B cell (primary cell): ENCODE results near the gene HDGFL2. TPM values are rescaled to one million over a fixed set of nuclear protein-coding genes. Genes with fewer than 3 reads are reported as not detected.

Source experiments
- ATAC-seq: fragments of 200-7000 bp; cut with Tn5 transposase; one replicate; pipeline ENCODE4 v1.10.0; 2021; ENCODE audit warnings: low read depth, mild to moderate bottlenecking, moderate number of reproducible peaks, moderate library complexity
- CTCF ChIA-PET: fragments of 350-600 bp; sonication (Branson Sonifier 250); formaldehyde crosslinking; loops from one replicate; lab custom pipeline; 2021; ENCODE audit warnings: antibody characterized with exemption, inconsistent platforms; lab: Charles Lee
- POLR2A ChIA-PET: fragments of 350-600 bp; sonication (Branson Sonifier 250); formaldehyde crosslinking; loops from one replicate; lab custom pipeline; 2021; ENCODE audit warnings: antibody characterized with exemption; lab: Charles Lee
- DNase-seq: peaks from one replicate; pipeline ENCODE4 v3.0.0; 2013
- H2AFZ ChIP-seq: 2 replicates; pipeline ENCODE4 v1.6.1; 2012; ENCODE audit warnings: mild to moderate bottlenecking, low read depth, low read length; ENCODE audit not compliant: insufficient read depth, poor library complexity, severe bottlenecking
- H3K27ac ChIP-seq, 2 donors: 1 replicate in 1 of 2; 2 replicates in 1 of 2; pipeline ENCODE4 v1.5.1; 2012 to 2013; ENCODE audit warnings: low read length in 2 of 2, mild to moderate bottlenecking in 2 of 2, moderate library complexity in 1 of 2
- H3K27me3 ChIP-seq, 4 experiments: fragments of 200-600 bp in 1 of 4; sonication (generic) in 1 of 4; replicated peaks in 1 of 4; 1 replicate in 2 of 4; 2 replicates in 2 of 4; pipeline versions ENCODE4 v1.6.1 to v1.7.0; 2013 to 2016; ENCODE audit warnings: low read length in 3 of 4, mild to moderate bottlenecking in 2 of 4, mixed read lengths in 1 of 4, moderate library complexity in 1 of 4; ENCODE audit not compliant: insufficient read depth in 4 of 4, control insufficient read depth in 3 of 4; ENCODE audit errors: control extremely low read depth in 1 of 4
- H3K36me3 ChIP-seq, 2 experiments: replicated peaks in 1 of 2; 1 replicate in 1 of 2; 2 replicates in 1 of 2; pipeline versions ENCODE4 v1.6.1 to v1.7.1; 2013; ENCODE audit warnings: low read length in 1 of 2; ENCODE audit not compliant: insufficient read depth in 2 of 2, control insufficient read depth in 1 of 2; ENCODE audit errors: control extremely low read depth in 1 of 2, extremely low read depth in 1 of 2
- H3K4me1 ChIP-seq, 2 donors: fragments of 200-600 bp in 1 of 2; sonication (generic) in 1 of 2; 1 replicate in 1 of 2; 2 replicates in 1 of 2; pipeline versions ENCODE4 v1.5.1 to v1.6.1; 2013 to 2017; ENCODE audit warnings: low read length in 2 of 2; ENCODE audit not compliant: control insufficient read depth in 2 of 2, insufficient read depth in 2 of 2
- H3K4me2 ChIP-seq: replicated peaks from 2 replicates; pipeline ENCODE3; 2012; ENCODE audit warnings: mild to moderate bottlenecking, low read depth, low read length; ENCODE audit not compliant: poor library complexity, severe bottlenecking
- H3K4me3 ChIP-seq, 5 experiments: fragments of 200-600 bp in 1 of 5; sonication (generic) in 1 of 5; 1 replicate in 3 of 5; 2 replicates in 2 of 5; pipeline versions ENCODE4 v1.5.1 to v1.7.0; 2011 to 2016; ENCODE audit warnings: low read length in 4 of 5, mild to moderate bottlenecking in 4 of 5, low read depth in 2 of 5, control low read depth in 1 of 5, moderate library complexity in 1 of 5; ENCODE audit not compliant: insufficient read depth in 1 of 5; ENCODE audit errors: control extremely low read depth in 1 of 5, extremely low read depth in 1 of 5
- H3K79me2 ChIP-seq: fragments of 200-600 bp; sonication (generic); one replicate; pipeline ENCODE4 v1.6.0; 2016; ENCODE audit warnings: low read length; ENCODE audit not compliant: control insufficient read depth, insufficient read depth
- H3K9ac ChIP-seq: fragments of 200-600 bp; sonication (generic); 2 replicates; pipeline ENCODE4 v1.6.1; 2017; ENCODE audit warnings: mild to moderate bottlenecking, low read length, moderate library complexity
- H3K9me3 ChIP-seq, 3 donors: one replicate each; pipeline versions ENCODE4 v1.6.1 to v1.7.1; 2013; ENCODE audit warnings: low read length in 2 of 3; ENCODE audit not compliant: control insufficient read depth in 2 of 3, insufficient read depth in 1 of 3; ENCODE audit errors: control extremely low read depth in 1 of 3
- H4K20me1 ChIP-seq: 2 replicates; pipeline ENCODE4 v1.6.0; 2012; ENCODE audit warnings: mild to moderate bottlenecking, low read length; ENCODE audit not compliant: insufficient read depth, control insufficient read depth, poor library complexity, severe bottlenecking
- H3K27ac Mint-ChIP-seq: one replicate; pipeline ENCODE4 v1.8.0; 2021; ENCODE audit warnings: mixed read lengths
- H3K27me3 Mint-ChIP-seq: one replicate; pipeline ENCODE4 v1.8.0; 2021; ENCODE audit warnings: mixed read lengths
- H3K4me1 Mint-ChIP-seq: one replicate; pipeline ENCODE4 v1.8.0; 2021; ENCODE audit warnings: mixed read lengths
- H3K4me3 Mint-ChIP-seq: one replicate; pipeline ENCODE4 v1.8.0; 2021; ENCODE audit warnings: mixed read lengths
- H3K9me3 Mint-ChIP-seq: one replicate; pipeline ENCODE4 v1.8.0; 2022; ENCODE audit warnings: mixed read lengths; ENCODE audit not compliant: insufficient read depth
- CTCF ChIP-seq: fragments of 200-600 bp; IDR thresholded peaks from one replicate; pipeline ENCODE4 v1.8.0; 2022; ENCODE audit warnings: antibody characterized with exemption, mild to moderate bottlenecking
- EZH2 ChIP-seq: IDR thresholded peaks from 2 replicates; pipeline ENCODE4 v1.6.1; 2012; ENCODE audit warnings: borderline replicate concordance, low read depth, mild to moderate bottlenecking, moderate library complexity, low read length; ENCODE audit not compliant: insufficient read depth, poor library complexity, severe bottlenecking
- WGBS: methylation state at CpG from one replicate; pipeline ENCODE4 v1.1.5; 2013; ENCODE audit warnings: missing lambda C conversion rate; ENCODE audit not compliant: insufficient coverage; 5-methylcytosine and 5-hydroxymethylcytosine counted together
- intact Hi-C: fragments of 100-400 bp; cut with micrococcal nuclease; formaldehyde crosslinking; loops from one replicate; pipeline ENCODE4 v1.10.0; 2022
- polyA plus RNA-seq: library from polyadenylated mRNA; depleted of rRNA; stranded (reverse); fragments of >200 nt; gene quantifications from 2 replicates; pipeline ENCODE4 v1.2.3, GENCODE V29; 2012
- total RNA-seq, 2 donors: library from RNA; stranded (reverse); fragments of 120-200 nt in 1 of 2; gene quantifications; 1 replicate in 1 of 2; 2 replicates in 1 of 2; pipeline versions ENCODE4 v1.2.3 to v1.2.4, GENCODE V29; 2013 to 2022

HDGFL2 gene
- total and polyA plus RNA-seq, 2 donors (not counting 1 experiment from before 2014, with no cell fraction given): 18.4 to 49.9 TPM

- H4K20me1 ChIP-seq: no peaks in the 10 kb centered on the region
- H3K4me2 ChIP-seq: no peak overlapping the region
- DNase-seq: no peak
- peaks cover 0 to 2% (median 0%) of the 10 kb centered on the region in 4 experiments for H3K27me3 ChIP-seq
- WGBS: 85% methylated on average over 3 of the region's 6 CpGs
- CTCF ChIA-PET: no interaction called here
- POLR2A ChIA-PET: no interaction called here
- no peak overlapping the region for H3K27ac Mint-ChIP-seq
- no peak overlapping the region for H3K4me3 ChIP-seq
- H3K36me3 ChIP-seq: no peaks in the 10 kb centered on the region
- no peak overlapping the region for H3K4me3 Mint-ChIP-seq
- ATAC-seq: no peak
- H3K4me1 Mint-ChIP-seq: no peaks in the 10 kb centered on the region
- peaks cover 3% of the 10 kb centered on the region for H3K27me3 Mint-ChIP-seq
- no peak overlapping the region for H3K9ac ChIP-seq
- no peaks in the 10 kb centered on the region for H3K79me2 ChIP-seq
- intact Hi-C loops: no loop called here
- H2AFZ ChIP-seq: no peak overlapping the region
- H3K4me1 ChIP-seq: no peaks in the 10 kb centered on the region
- peaks cover 0 to 14% (median 0%) of the 10 kb centered on the region in 3 donors for H3K9me3 ChIP-seq
- H3K27ac ChIP-seq: no peak overlapping the region
- TF ChIP-seq EZH2 (no peak), CTCF (no peak)
- no peaks in the 10 kb centered on the region for H3K9me3 Mint-ChIP-seq
These were observed 47.0 kb downstream of the HDGFL2 start for GRCh38 chr19:4519172-4519496.

- Mint-ChIP-seq H3K9me3 (no peaks in the 10 kb centered on the region), H3K4me1 (no peaks in the 10 kb centered on the region), H3K27ac (no peak overlapping the region), H3K4me3 (no peak overlapping the region), H3K27me3 (peaks cover 3% of the 10 kb centered on the region)
- no peak for ATAC-seq
- H3K36me3 ChIP-seq: no peaks in the 10 kb centered on the region
- no peak overlapping the region for H3K4me3 ChIP-seq
- H3K9me3 ChIP-seq: peaks cover 0 to 14% (median 0%) of the 10 kb centered on the region in 3 donors
- H3K27me3 ChIP-seq: peaks cover 0 to 2% (median 0%) of the 10 kb centered on the region in 4 experiments
- no peak overlapping the region for H3K27ac ChIP-seq
- 94% methylated on average over 7 of the region's 9 CpGs for WGBS
- H3K4me1 ChIP-seq: no peaks in the 10 kb centered on the region
- ChIA-PET POLR2A (no interaction called here), CTCF (no interaction called here)
- H2AFZ ChIP-seq: no peak overlapping the region
- DNase-seq: no peak
- no peak overlapping the region for H3K4me2 ChIP-seq
- no peaks in the 10 kb centered on the region for H4K20me1 ChIP-seq
- no peak overlapping the region for H3K9ac ChIP-seq
- intact Hi-C loops: no loop called here
- TF ChIP-seq EZH2 (no peak), CTCF (no peak)
- no peaks in the 10 kb centered on the region for H3K79me2 ChIP-seq
These were observed 47.6 kb downstream of the HDGFL2 start for GRCh38 chr19:4519521-4520277.
